Glutamatergic neuron (in vitro differentiated cells): Measurements from ENCODE around the gene SFI1. TPM values are rescaled to one million over a fixed set of nuclear protein-coding genes. Genes with fewer than 3 reads are reported as not detected.

ENCODE experiments used
- DNase-seq: peaks from one replicate; pipeline ENCODE4 v3.0.0; 2022
- H3K27ac Mint-ChIP-seq: one replicate; pipeline ENCODE4 v1.8.0; 2020; ENCODE audit warnings: mild to moderate bottlenecking, mixed read lengths, inconsistent platforms; ENCODE audit not compliant: unreplicated experiment
- H3K27me3 Mint-ChIP-seq: one replicate; pipeline ENCODE4 v1.8.0; 2020; ENCODE audit warnings: mild to moderate bottlenecking, moderate library complexity, mixed read lengths, inconsistent platforms; ENCODE audit not compliant: unreplicated experiment
- H3K36me3 Mint-ChIP-seq: one replicate; pipeline ENCODE4 v1.8.0; 2020; ENCODE audit warnings: mild to moderate bottlenecking, mixed read lengths, inconsistent platforms; ENCODE audit not compliant: unreplicated experiment
- H3K4me1 Mint-ChIP-seq: one replicate; pipeline ENCODE4 v1.8.0; 2020; ENCODE audit warnings: mild to moderate bottlenecking, low read depth, mixed read lengths, inconsistent platforms; ENCODE audit not compliant: unreplicated experiment
- H3K4me3 Mint-ChIP-seq: one replicate; pipeline ENCODE4 v1.8.0; 2020; ENCODE audit warnings: mild to moderate bottlenecking, mixed read lengths, inconsistent platforms; ENCODE audit not compliant: unreplicated experiment
- H3K9me3 Mint-ChIP-seq: one replicate; pipeline ENCODE4 v1.8.0; 2020; ENCODE audit warnings: mild to moderate bottlenecking, moderate library complexity, mixed read lengths, inconsistent platforms; ENCODE audit not compliant: unreplicated experiment
- CTCF ChIP-seq: fragments of 200-600 bp; sonication (generic); IDR thresholded peaks from one replicate; pipeline ENCODE4 v1.5.0; 2021; ENCODE audit not compliant: partially characterized antibody, unreplicated experiment
- total RNA-seq: library from RNA; stranded (reverse); fragmentation: NEBNext Ultra II Directional; extraction: Animal tissue kit (Norgen Biotek cat#: 25700); gene quantifications from one replicate; pipeline ENCODE4 v1.2.1, GENCODE V29; 2021; ENCODE audit not compliant: unreplicated experiment

Gene SFI1
- total RNA-seq, 1 donor from 2014 or later = 48.7 TPM

GRCh38 chr22:31620756-31621480, 124.6 kb downstream of the SFI1 start:
- Mint-ChIP-seq H3K36me3 (no peaks in the 10 kb centered on the region), H3K4me1 (peaks cover 16% of the 10 kb centered on the region), H3K4me3 (no peak overlapping the region), H3K27ac (no peak overlapping the region), H3K9me3 (peaks cover 6% of the 10 kb centered on the region), H3K27me3 (peaks cover 14% of the 10 kb centered on the region)
- no peak for TF ChIP-seq CTCF
- no peak for DNase-seq

GRCh38 chr22:31621507-31622124, 125.3 kb downstream of the SFI1 start:
- no peak for DNase-seq
- Mint-ChIP-seq H3K27ac (no peak overlapping the region), H3K27me3 (peaks cover 15% of the 10 kb centered on the region), H3K9me3 (peaks cover 6% of the 10 kb centered on the region), H3K4me1 (peaks cover 17% of the 10 kb centered on the region), H3K4me3 (no peak overlapping the region), H3K36me3 (no peaks in the 10 kb centered on the region)
- TF ChIP-seq CTCF = no peak

- no peak for DNase-seq
- no peak for TF ChIP-seq CTCF
- H3K27me3 Mint-ChIP-seq = peaks cover 14% of the 10 kb centered on the region
- peaks cover 6% of the 10 kb centered on the region for H3K9me3 Mint-ChIP-seq
- no peaks in the 10 kb centered on the region for H3K36me3 Mint-ChIP-seq
- H3K4me3 Mint-ChIP-seq = no peak overlapping the region
- H3K27ac Mint-ChIP-seq = no peak overlapping the region
- H3K4me1 Mint-ChIP-seq = peaks cover 19% of the 10 kb centered on the region
These were observed 126.6 kb downstream of the SFI1 start for GRCh38 chr22:31622980-31623379.

- Mint-ChIP-seq H3K27me3 (peaks cover 16% of the 10 kb centered on the region), H3K9me3 (peaks cover 6% of the 10 kb centered on the region), H3K27ac (no peak overlapping the region), H3K4me3 (no peak overlapping the region), H3K36me3 (no peaks in the 10 kb centered on the region), H3K4me1 (peaks cover 19% of the 10 kb centered on the region)
- TF ChIP-seq CTCF = no peak
- no peak for DNase-seq
These were observed 127.4 kb downstream of the SFI1 start for GRCh38 chr22:31623592-31624304.

GRCh38 chr22:31625257-31625640, 128.9 kb downstream of the SFI1 start:
- H3K4me3 Mint-ChIP-seq = peak overlapping the region; percentile 84
- peaks cover 19% of the 10 kb centered on the region for H3K4me1 Mint-ChIP-seq
- peaks cover 3% of the 10 kb centered on the region for H3K9me3 Mint-ChIP-seq
- TF ChIP-seq CTCF = no peak
- no peak for DNase-seq
- H3K27ac Mint-ChIP-seq = peak overlapping the region; percentile 94
- H3K36me3 Mint-ChIP-seq = no peaks in the 10 kb centered on the region
- H3K27me3 Mint-ChIP-seq = peaks cover 15% of the 10 kb centered on the region
